Activated CD8-positive, alpha-beta memory T cell treated with anti-CD3 and anti-CD28 coated beads for 4 hours (primary cell): Measurements from ENCODE around the gene CFAP46.
"Not testable (repeated sequence)": the region's sequence is repeated elsewhere in the genome, so short reads cannot be mapped to it uniquely, and the experiment has no call there.

ENCODE experiments used
- DNase-seq, 2 donors: peaks; one replicate each; pipeline ENCODE4 v3.0.0-alpha.2; 2020; ENCODE audit warnings: low read depth in 2 of 2

CFAP46 gene

DNA sequence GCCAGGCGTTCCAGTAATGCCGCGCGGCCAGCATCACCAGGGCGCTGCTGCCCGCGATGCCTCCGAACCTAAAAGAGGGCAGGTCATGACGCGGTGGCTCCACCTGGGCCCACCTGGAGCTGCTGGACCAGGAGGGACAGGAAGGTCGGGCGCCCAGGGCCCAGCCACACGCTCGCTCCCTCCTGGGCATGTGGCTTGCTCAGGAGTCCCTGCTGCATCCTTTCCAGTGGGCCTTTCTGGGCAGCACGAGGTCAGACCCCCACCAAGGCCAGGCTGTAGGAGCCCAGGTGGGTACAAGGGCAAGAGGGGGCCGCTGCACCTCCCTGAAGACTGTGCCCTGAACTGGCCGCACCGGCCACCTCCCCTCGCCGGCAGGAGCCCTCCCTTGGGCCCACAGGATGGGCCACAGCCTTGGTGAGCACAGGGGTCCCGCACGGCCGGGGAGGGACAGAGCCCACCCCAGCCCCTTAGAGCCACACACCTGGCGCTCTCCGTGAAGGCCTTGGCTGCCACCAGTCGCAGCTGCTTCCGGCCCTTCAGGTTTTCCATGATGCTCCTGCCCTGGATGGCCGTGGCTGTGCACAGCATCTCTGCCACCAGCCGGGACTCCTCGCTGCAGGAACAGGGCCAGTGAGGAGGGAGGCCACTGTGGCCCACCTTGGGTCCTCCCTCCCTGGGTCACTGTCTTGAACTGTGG lies 43.2 kb downstream of the CFAP46 start:
- DNase-seq, result no peak

DNA sequence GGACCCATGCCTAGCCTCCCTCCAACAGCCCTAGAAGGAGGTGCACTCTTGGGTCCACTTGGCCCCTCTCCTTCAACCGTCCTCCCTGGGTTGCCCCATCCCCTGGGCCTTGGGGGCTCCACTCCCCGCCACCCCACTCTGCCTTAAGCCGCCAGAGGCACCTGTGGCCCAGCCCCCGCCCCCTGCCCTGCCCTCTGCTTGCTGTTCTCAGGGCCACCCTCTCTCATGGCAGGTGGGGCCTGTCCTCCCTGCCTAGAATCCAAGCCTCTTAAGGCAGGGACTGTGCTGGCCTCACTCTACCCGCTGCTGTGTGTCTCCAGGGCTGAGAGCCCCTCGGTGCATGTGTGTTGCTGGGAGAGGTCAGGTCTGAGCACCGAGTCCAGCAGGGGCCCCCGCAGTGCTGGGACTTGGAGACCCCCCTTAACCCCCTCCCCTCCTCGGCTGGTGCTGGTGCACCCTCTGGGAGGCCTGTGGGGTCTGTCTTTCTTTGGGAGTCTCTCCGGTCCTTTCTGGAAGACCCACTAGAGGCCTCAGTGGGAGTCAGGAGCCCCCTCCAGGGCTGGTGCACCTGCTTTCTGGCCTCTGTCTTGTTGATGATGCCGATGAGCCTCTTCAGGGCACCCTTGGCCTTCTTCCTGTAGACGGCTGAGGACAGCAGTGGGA lies 43.8 kb downstream of the CFAP46 start:
- no peak for DNase-seq

DNA sequence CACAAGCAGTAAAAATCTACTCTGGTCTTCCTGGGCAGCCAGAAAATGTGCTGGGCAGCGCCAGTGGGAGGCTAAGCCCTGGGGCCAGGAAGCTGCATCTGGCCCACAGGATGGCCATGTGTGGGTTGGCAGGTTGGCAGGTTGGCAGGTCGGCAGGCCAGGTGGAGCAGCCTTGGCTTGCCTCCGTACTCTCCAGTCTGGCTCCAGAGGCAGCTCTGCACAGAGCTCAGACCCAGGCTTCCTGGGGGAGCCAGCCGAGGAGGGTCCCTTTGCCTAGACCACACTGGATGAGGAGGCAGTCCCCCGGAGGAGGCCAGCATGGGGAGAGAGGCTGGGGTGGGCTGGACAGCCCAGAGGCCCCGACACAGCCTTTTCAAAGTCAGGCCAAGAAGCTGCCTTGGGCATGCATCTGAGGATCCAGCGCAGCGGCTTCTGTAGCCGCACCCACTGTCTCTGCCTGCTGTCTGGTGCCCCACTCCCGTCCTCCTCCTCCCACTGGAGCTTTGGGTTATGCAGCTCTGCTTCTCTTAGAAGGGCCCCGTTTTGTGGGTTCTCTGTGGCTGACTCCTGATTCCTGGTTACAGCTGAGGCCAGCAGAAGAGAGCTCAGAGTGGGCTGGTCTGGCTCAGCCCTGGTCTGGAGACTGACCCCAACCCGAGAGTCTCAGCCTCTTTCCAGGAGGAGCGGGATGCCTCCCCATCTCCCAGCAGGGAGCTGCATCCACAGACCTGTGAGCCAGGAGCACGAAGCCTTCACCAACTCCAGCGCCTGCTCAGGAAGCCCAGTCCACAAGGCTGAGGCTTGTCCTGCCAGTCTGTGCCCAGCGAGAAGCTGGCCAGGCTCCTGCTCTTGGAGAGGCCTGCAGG lies 44.6 kb downstream of the CFAP46 start:
- DNase-seq, result no peak

- DNase-seq, result not testable (repeated sequence)
Measured at GRCh38 chr10:132893786-132894185, 48.6 kb downstream of the CFAP46 start.

DNA sequence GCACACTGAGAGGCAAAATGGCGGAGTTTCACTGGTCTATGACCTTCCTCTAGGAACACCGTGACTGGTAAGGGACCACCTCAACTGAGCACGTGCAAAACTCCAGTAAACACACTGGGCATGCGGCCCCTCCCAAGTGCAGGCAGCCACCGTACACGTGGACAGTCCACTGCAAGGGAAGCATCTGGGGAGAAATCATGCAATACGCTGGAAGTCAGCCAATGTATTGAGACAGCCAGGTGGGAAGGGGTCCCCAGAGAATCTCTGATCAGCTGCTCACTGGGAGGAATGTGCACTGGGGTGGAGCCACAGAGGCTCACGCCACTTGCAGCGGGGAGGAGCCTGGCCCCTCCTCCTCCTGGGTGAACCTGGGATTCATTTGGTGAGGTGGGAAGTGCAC lies 49.3 kb downstream of the CFAP46 start:
- no peak for DNase-seq

DNA sequence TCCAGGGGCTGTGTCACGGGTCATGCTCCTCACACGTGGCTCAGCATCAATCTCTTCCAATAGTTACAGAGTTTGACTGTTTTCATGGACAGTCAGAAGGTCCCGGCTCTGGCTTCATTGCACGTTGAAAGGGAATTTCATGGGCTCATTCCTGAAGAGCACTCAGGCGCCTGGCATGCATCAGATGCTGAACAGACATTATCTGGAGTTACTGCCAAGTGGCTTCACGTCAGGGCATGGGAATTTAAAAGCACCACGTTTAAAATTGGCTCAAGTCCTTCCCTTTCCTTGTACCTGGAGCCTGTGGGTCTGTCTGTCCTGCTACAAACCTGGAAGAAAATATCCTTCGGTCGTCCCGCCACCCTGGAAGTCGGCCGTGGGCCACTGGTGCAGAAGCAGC lies 50.4 kb downstream of the CFAP46 start:
- no peak for DNase-seq

GRCh38 chr10:132891368-132891767 lies 51.0 kb downstream of the CFAP46 start:
- no peak for DNase-seq

GRCh38 chr10:132890301-132890700 lies 52.1 kb downstream of the CFAP46 start:
- no peak for DNase-seq

- DNase-seq, result no peak
Measured at GRCh38 chr10:132889556-132889955, 52.8 kb downstream of the CFAP46 start.

DNA sequence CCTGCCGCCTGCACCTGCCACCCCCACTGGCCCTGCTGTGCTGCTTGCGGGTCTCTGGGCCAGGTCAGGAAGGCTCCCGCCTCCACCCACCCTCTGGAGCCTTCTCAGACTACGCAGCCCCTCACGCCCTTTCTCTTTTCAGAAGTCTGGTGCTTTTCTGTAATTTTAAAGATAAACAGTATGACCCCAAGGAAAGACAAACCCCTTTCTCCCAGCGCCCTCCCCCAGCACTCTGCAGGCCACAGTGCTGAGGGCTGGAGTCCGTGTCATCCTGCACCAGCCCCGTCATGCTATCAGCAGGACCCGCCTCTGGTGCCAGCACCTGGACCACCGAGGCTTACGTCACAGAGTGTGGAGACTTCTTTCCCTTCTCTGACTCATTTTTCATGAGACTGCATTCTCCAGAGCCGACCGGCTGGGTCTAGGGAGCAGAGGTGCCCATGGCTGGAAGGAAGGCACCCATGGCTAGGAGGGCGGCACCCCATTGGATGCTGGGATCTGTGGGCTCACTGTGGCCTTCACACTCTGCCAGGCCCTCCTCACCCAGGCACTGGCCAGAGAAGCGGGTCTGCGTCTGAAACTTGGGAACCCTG lies 53.4 kb downstream of the CFAP46 start:
- DNase-seq, result no peak

GRCh38 chr10:132888446-132888845 lies 53.9 kb downstream of the CFAP46 start:
- not testable (repeated sequence) for DNase-seq

DNA sequence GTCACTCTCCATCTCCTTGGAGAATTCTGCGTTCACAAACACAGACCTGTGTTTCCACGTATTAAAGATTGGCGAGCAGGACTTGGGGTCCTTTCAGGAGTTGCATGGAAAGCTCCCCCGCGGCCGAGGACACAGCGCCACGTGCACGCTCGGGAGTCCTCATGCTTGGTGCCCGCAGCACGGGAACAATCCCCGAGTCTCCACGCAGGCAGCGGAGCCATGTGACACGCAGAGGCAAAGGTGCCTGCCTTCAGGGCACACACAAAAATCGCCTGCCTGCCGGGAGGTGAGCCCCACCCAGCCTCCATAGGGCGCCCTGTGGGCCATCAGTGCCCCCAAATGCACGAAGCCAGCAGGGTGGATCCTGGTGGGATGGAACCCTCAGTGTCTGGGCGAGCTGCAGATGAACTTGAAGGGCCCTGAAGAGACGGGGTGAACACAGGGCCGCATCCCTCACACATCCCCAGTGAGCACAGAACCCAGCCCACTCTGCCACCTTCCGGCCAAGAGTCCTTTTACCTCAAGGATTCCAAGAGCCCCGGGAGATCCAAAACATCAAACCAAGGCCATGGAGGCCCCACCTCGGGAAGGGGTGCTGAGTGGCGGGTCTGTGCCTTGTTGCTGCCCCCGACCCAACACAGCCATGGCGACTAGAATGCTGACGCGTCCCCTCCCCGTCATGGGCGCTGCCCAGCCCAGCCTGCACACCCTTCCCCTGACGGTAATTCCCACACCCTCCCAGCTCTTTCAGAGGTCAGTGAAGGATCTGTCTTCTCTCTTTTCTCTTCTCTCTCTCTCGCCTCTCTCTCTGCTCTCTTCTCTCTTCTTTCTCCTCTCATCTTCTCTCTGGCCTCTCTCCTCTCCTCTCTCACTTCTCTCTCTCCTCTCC lies 55.9 kb downstream of the CFAP46 start:
- DNase-seq, result no peak

DNA sequence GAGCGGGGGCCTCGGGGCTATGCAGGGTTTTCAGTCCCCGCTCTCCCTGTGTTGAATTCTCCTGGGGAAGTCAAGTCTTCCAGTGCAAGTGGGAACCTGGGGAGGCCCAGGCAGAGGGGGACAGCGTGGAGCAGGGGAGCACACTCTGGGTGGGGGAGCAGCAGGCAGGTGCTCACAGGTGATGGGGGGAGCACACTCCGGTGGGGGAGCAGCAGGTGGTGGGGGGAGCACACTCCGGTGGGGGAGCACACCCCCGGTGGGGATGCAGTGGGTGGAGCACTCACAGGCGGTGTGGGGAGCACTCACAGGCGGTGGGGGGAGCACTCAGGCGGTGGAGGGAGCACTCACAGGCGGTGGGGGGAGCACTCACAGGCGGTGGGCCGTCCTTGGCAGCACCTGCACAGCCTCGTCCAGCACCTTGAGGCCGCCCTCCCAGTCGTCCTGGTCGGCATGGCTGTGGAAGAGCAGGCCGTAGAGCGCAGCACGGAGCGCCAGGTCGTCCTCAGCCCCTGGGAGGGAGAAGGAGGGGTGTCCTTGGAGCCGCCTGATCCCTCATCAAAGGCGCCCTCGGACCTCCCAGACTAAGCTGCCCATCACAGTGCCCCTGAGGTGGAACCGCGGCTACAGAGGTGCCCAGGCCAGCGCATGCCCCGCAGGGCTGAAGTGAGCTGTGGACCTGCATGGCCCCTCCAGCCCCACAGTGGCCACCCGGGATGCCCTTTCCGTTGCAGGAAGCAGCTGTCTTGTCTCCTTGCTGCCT lies 56.7 kb downstream of the CFAP46 start:
- no peak for DNase-seq

DNA sequence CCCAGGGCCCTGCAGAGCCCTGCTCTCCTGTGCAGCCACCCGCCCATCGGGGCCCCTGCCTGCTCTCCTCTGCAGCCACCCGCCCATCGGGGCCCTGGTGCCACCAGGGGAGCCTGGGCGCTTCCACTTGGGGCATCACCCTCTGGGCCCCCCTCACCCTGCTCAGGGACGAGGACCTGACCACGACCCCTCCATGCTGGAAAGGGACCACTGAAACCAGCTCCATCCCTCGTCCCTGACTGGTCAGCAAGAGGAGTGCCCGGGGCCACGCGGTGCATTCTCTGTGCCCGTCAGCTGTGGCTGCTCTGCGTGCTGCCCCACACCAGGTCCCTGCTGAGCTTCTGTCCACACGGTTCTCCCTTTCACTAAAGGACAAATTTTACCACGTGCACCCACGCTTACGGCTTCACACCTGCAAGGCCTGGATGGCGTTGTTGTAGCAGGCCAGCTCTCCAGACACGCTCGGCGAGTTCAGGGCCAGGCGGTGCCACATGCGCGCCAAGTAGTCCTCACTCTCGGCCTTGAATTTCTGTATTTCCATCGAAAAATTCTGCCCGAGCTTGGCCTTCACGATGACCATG lies 57.6 kb downstream of the CFAP46 start:
- no peak for DNase-seq

- no peak for DNase-seq
Measured at GRCh38 chr10:132884041-132884440, 58.3 kb downstream of the CFAP46 start.

DNA sequence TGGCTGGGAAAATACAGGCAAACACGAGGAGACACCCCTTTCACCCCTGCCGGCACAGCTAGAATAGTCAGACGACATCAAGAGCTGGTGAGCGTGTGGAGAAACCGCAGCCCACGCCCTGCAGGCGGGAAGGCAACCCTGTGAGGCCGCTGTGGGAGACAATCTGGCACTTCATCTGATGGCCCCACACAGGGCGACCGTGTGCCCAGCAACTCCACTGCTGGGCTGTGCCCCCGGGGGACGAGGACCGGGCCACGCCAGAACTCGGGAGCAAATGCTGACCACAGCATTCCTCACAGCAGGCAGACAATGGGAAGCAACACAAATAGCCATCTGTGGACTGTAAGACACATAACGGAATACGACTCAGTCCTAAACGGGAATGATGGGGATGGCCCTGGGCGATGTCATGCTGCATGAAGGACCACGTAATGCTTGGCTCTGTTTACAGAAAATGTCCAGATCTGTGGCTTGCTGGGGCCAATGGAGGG lies 58.9 kb downstream of the CFAP46 start:
- no peak for DNase-seq

DNA sequence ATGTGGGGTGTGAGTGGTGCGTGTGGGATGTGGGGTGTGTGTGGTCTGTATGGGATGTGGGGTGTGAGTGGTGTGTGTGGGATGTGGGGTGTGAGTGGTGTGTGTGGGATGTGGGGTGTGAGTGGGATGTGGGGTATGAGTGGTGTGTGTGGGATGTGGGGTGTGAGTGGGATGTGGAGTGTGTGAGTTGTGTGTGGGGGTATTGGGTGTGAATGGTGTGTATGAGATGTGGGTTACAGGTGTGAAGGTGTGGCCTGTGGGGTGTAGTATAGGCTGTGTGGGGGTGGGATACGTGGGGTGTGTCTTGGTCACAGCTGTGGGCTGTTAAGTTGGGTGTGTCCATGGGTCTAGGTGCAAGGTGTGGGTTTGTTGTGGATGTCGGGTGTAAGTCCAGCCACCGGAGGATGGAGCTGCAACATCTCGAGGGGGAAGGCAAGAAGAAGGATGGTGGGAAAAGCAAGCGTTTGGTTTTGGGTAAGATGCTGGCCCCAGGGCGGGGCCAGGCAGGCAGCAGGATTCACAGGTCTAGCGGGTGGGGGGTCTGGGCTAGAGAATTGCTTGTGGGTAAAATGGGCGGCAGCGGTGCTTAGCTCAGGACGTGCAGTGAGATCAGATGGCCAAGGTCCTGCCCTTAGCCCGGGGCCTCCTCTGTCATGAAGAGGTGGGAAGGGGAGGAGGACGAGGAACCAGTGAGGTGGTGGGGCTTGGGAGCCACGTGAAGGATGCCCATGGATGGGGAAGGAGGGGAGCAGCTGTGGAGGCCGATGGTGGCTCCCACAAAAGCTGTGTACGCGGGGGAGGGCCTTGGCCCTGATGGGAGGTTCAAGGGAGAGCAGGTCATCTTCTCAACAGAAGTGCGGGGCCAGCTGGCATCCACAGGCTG lies 60.1 kb downstream of the CFAP46 start:
- DNase-seq, result no peak

GRCh38 chr10:132881186-132881920 lies 61.0 kb downstream of the CFAP46 start:
- DNase-seq, result no peak
